ENCODE measurements around the gene FAR2.

FAR2 gene

GRCh38 chr12:29208936-29209701 lies 60.0 kb downstream of the FAR2 start:
- DNase-seq: no peak

DNA sequence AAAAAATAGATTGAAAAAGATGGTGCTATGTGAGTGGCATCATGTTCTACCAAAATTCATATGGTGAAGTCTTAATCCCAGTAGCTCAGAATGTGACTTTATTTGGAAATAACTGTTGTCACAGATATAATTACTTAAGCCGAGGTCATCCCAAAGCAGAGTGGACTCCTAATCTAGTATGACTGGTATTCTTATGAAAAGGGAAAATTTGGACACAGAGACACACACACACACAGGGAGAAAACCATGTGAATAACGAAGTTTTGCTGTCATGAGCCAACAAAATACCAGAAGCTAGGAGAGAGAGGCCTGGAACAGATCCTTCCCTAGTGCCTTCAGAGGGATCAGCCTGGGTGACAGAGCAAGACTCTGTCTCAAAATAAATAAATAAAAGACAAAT lies 62.6 kb downstream of the FAR2 start:
- DNase-seq: no peak

GRCh38 chr12:29212682-29213403 lies 63.8 kb downstream of the FAR2 start:
- DNase-seq: no peak

DNA sequence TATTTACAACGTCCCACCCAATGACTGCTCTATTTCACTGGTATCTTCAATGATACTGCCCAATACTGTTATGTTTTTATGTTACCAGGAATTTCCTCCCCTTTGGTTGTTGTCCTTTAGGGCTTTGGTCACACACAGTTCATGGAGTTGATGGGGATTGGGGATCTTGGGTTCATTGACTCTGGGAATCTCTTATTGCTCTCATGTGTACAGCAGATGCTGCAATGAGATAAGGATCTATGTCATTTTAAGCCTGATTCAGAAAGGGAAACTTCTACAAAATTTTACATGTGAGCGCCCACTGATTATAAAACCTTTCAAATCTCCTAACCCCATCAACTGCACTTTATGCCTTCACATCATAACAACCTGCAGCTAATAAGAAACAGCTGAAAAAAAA lies 67.2 kb downstream of the FAR2 start:
- no peak for DNase-seq

- DNase-seq: no peak
Measured at GRCh38 chr12:29216797-29217575, 67.9 kb downstream of the FAR2 start.

- DNase-seq: no peak
Measured at GRCh38 chr12:29220632-29221336, 71.7 kb downstream of the FAR2 start.

GRCh38 chr12:29222200-29222599 lies 73.1 kb downstream of the FAR2 start:
- no peak for DNase-seq

- no peak for DNase-seq
Measured at GRCh38 chr12:29223426-29223825, 74.3 kb downstream of the FAR2 start.

DNA sequence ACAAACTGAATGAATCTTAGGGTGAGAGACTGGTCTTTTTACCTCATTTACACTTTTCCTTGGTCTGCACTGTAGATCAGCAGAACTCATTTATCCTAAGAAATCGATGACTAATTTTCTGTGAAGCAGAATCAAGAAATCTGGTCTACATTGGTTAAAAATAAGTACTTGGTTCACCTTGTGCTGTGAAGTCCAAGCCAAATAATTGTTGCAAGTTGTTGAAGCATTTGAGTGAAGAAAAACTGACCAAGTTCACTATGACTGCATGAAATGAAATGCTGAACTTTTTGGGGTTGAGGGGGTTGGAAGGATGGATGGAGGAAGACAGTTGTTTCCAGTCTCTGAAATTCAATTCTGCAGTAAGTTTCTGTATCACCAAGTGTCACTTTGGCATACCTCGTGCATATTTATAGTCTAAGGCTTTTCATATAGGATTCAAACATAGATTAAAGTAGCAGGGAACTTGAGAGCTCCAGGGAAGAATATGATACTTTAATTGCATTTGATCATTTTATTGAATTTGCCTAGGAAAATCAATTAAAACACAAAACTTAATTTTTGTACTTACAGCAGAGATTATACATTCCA lies 75.0 kb downstream of the FAR2 start:
- DNase-seq: no peak

- DNase-seq: no peak
Measured at GRCh38 chr12:29224572-29224971, 75.5 kb downstream of the FAR2 start.

DNA sequence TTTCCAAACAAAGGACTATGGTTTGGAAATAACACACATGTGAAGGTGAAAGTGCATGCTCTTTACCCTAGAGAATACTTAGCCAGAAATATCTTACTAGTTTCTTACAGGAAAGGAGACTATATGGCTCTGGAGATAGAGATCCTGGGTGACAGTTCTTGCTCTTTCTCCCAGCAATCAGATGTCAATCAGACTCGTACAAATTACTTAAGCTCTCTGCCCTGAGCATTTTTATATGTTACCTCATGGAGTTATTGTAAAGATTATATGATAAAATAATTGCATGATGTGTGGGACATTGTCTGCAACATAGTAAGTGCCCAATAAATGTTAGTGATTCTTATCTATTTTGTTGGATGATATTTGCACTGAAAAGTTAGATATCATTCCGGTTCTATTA lies 76.8 kb downstream of the FAR2 start:
- no peak for DNase-seq

DNA sequence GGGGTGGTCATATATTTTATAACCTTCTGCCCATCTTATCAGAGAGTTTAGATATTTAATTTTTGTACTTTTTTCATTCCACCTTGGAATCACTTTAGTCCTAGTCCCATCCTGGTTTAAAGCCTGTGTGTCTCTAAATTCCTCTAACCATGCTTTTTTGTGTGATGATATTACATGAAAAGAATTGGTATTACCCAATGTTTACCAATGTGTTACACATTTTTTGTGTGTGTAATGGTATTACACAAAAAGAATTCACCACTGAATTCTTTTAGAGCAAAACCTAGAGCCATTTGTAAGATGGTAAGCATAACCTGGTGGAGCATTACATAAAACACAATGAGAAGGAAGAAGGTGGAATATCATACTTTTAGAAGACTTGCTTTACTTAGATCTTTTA lies 77.5 kb downstream of the FAR2 start:
- no peak for DNase-seq

- no peak for DNase-seq
Measured at GRCh38 chr12:29228474-29229157, 79.5 kb downstream of the FAR2 start.

- DNase-seq: no peak
Measured at GRCh38 chr12:29229158-29229505, 80.1 kb downstream of the FAR2 start.

DNA sequence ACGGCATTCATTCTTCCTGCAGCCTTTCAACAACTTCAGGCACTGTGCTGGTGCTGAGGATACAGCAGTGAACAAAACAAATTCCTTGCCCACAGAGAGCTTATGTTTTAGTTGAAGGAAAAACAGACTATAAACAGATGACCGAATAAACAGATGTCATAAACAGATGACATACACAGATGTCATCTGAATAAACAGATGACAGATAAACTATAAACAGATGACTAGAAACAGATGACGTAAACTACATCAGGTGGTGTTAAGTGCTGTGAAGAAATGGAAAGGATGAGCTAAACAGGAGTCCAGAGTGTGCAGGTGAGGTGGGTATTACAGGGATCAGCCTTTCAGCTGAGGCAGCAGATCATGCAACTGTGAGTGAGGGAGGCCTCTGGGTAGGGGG lies 80.9 kb downstream of the FAR2 start:
- DNase-seq: no peak

DNA sequence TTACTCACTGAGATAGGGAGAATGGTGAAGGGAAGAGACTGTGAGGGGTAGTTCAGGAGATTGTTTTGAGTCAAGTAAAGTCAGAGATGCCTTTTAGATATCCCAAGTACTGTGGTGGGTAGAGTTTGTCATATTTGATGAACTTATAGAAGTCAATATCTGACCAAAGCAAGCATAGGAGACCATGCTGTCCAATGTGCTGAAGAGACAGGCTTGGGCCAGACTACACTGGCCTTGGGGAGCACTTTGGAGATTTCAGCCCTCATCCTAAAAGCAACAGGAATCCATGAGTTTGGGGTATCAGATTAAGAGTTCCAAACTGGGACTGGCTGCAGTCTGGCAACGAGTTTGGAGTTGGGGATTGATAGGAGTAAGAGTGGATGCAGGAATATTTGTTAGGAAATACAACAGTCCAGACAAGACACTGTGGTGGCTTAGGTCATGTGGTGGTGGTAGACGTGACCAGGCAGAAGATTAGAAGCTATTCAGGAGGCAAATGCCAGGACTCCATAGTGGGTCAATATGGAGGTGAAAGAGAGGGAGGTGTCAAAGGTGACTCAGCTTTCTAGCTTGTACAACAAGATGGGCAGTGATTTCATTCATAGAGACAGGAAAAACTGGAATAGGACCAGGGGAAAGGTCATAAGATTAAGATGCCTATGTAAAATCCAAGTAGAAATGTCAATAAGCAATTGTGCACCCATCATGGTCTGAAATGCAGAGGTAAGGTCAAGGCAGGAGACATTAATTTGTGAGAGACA lies 81.9 kb downstream of the FAR2 start:
- DNase-seq: no peak

GRCh38 chr12:29232086-29232485 lies 83.0 kb downstream of the FAR2 start:
- no peak for DNase-seq

DNA sequence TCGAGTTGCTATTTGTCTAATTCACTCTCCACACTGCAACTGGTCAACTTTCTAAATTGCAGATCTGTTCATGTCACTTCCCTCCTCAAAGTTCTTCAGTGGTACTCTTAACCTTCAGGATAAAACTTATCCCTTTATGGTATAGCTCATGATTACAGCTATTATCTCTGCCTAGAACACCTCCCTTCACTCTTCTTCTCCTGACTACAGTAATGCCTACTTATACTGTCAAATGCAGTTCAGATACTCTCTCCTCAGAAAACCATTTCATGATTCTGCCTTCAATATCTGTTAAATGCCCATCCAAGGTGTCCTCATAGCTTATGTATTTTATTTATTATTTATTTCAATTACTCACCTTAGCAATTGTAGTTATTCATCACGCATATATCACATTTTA lies 85.5 kb downstream of the FAR2 start:
- no peak for DNase-seq

DNA sequence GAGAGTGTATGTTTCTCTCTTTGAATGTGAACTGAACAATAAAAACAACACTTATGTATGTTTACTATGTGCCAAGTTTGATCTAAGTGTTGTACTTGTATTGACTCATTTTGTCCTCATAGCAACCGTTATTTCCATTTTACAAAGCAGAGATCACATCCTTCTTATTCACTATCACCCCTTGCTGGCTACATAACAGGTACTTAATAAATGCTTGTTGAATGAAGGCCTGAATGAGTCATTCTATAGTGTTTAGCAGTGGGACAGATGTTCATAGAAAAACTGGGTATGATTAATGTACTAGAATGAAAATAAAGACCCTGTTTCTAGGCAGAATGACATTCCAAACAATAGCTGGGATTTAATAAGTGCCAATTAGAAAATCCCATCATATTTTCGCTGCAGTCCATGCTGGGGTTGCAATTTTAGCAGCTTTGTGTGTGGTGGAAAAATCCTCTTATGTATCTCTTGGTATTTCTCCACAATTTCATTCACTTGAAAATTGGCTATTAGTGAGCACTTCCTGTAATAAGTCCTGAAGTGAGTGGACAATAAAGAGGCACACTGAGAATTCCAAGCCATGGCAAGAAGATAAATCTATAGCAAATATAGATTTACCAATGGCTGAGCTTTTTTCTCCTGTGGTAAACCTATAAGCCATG lies 86.0 kb downstream of the FAR2 start:
- peak; percentile 36 for DNase-seq

- DNase-seq: no peak
Measured at GRCh38 chr12:29238822-29239291, 89.8 kb downstream of the FAR2 start.

DNA sequence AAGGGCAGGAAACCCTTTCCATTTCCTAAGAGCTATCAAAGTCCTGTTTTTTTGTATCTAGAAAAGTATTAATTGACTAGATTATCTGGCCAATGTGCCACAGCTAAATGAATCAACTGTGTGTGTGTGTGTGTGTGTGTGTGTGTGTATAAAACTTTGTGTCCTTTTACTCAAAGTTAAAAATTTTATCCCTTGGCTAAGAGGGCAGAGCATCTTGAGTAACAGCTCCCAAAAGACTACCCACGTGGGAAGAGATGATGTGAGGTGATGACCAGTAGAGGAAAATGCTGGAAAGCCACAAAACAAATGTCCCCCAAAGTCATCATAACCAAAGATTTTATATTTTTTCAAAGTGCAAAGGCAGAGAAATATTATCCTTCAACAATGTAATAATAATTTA lies 90.3 kb downstream of the FAR2 start:
- DNase-seq: no peak
